Common myeloid progenitor, CD34-positive (primary cell): ENCODE results near the gene KCNK16.

Experiments used
- CTCF ChIA-PET: fragments of 350-600 bp; sonication (Branson Sonifier 250); formaldehyde crosslinking; loops from one replicate; lab custom pipeline; 2021; ENCODE audit warnings: antibody characterized with exemption; lab: Charles Lee
- POLR2A ChIA-PET: fragments of 350-600 bp; sonication (Branson Sonifier 250); formaldehyde crosslinking; loops from one replicate; lab custom pipeline; 2021; ENCODE audit warnings: antibody characterized with exemption; lab: Charles Lee
- DNase-seq, 3 donors: peaks; one replicate each; pipeline versions ENCODE4 v3.0.0 to v3.0.0-alpha.2; 2013
- H3K27ac ChIP-seq, 2 experiments: 1 replicate in 1 of 2; 2 replicates in 1 of 2; pipeline ENCODE4 v1.7.0; 2013; ENCODE audit warnings: inconsistent platforms in 2 of 2, low read length in 2 of 2, mild to moderate bottlenecking in 2 of 2, low read depth in 1 of 2, moderate library complexity in 1 of 2; ENCODE audit not compliant: severe bottlenecking in 2 of 2, insufficient read depth in 1 of 2, poor library complexity in 1 of 2
- H3K27me3 ChIP-seq, 5 experiments: replicated peaks in 2 of 5; 1 replicate in 3 of 5; 2 replicates in 2 of 5; pipeline versions ENCODE4 v1.6.1 to v1.7.0; 2013; ENCODE audit warnings: low read length in 4 of 5, mild to moderate bottlenecking in 2 of 5, moderate library complexity in 2 of 5, inconsistent platforms in 1 of 5; ENCODE audit not compliant: insufficient read depth in 5 of 5, control insufficient read depth in 4 of 5
- H3K36me3 ChIP-seq, 4 experiments: 1 replicate in 2 of 4; 2 replicates in 2 of 4; pipeline versions ENCODE4 v1.6.1 to v1.7.0; 2013; ENCODE audit warnings: low read length in 3 of 4, control low read depth in 1 of 4, mild to moderate bottlenecking in 1 of 4; ENCODE audit not compliant: control insufficient read depth in 4 of 4, insufficient read depth in 4 of 4
- H3K4me1 ChIP-seq, 4 experiments: 1 replicate in 3 of 4; 2 replicates in 1 of 4; pipeline versions ENCODE4 v1.6.1 to v1.7.1; 2013; ENCODE audit warnings: low read length in 3 of 4, mild to moderate bottlenecking in 3 of 4, control low read depth in 1 of 4, inconsistent platforms in 1 of 4, moderate library complexity in 1 of 4; ENCODE audit not compliant: control insufficient read depth in 4 of 4, insufficient read depth in 4 of 4; ENCODE audit errors: control extremely low read depth in 1 of 4
- H3K4me3 ChIP-seq, 7 experiments: 1 replicate in 4 of 7; 2 replicates in 3 of 7; pipeline versions ENCODE4 v1.5.1 to v1.7.0; 2013; ENCODE audit warnings: mild to moderate bottlenecking in 7 of 7, low read length in 6 of 7, moderate library complexity in 6 of 7, inconsistent platforms in 2 of 7, low read depth in 2 of 7, control low read depth in 1 of 7; ENCODE audit not compliant: insufficient read depth in 4 of 7, control insufficient read depth in 1 of 7; ENCODE audit errors: extremely low read depth in 1 of 7
- H3K9me3 ChIP-seq, 5 experiments: 1 replicate in 4 of 5; 2 replicates in 1 of 5; pipeline versions ENCODE4 v1.6.1 to v1.7.1; 2013; ENCODE audit warnings: low read length in 4 of 5, mild to moderate bottlenecking in 2 of 5, inconsistent platforms in 1 of 5, low read depth in 1 of 5, moderate library complexity in 1 of 5; ENCODE audit not compliant: control insufficient read depth in 4 of 5, insufficient read depth in 2 of 5; ENCODE audit errors: control extremely low read depth in 1 of 5
- WGBS: methylation state at CpG from one replicate; pipeline ENCODE4 v1.1.5; 2013; ENCODE audit not compliant: insufficient coverage; 5-methylcytosine and 5-hydroxymethylcytosine counted together

The KCNK16 gene

GRCh38 chr6:39335780-39336545 is 13.5 kb upstream of the KCNK16 start:
- no peaks in the 10 kb centered on the region for H3K27me3 ChIP-seq
- ChIA-PET CTCF (interaction anchor here (0.8 to 1.8 kb wide), 11 partner anchors 7 to 51 kb away, joined by 3 to 6 read pairs (median 4); no protein-coding TSS in a partner anchor), POLR2A (interaction anchor here (0.9 kb wide), 2 partner anchors 14 to 22 kb away, joined by 3 read pairs; partner anchors contain the start of gene KCNK17)
- peak; percentile 48 to 86 (median 84) for DNase-seq
- no peaks in the 10 kb centered on the region for H3K36me3 ChIP-seq
- H3K4me1 ChIP-seq: peaks cover 30 to 81% (median 69%) of the 10 kb centered on the region in 4 experiments
- no peaks in the 10 kb centered on the region for H3K9me3 ChIP-seq
- 0% methylated on average over 5 of the region's 5 CpGs for WGBS
- H3K27ac ChIP-seq: no peak overlapping the region
- peak overlapping the region in 4 of 7 experiments; percentile 6 to 50 (median 38) for H3K4me3 ChIP-seq

GRCh38 chr6:39333644-39334438 is 11.3 kb upstream of the KCNK16 start:
- no peak for DNase-seq
- Histone ChIP-seq H3K27me3 (no peaks in the 10 kb centered on the region), H3K27ac (no peak overlapping the region), H3K4me1 (peaks cover 11 to 76% (median 61%) of the 10 kb centered on the region in 4 experiments), H3K36me3 (no peaks in the 10 kb centered on the region), H3K4me3 (no peak overlapping the region), H3K9me3 (no peaks in the 10 kb centered on the region)
- ChIA-PET POLR2A (no interaction called here), CTCF (interaction anchor here (0.5 to 2.1 kb wide), 5 partner anchors 8 to 174 kb away, joined by 3 to 7 read pairs (median 3); no protein-coding TSS in a partner anchor)
- WGBS: 96% methylated on average over 7 of the region's 7 CpGs

- H3K4me1 ChIP-seq: peaks cover 0 to 51% (median 32%) of the 10 kb centered on the region in 4 experiments
- H3K27me3 ChIP-seq: no peaks in the 10 kb centered on the region
- no peak overlapping the region for H3K4me3 ChIP-seq
- ChIA-PET CTCF (interaction anchor here (3.9 to 7.2 kb wide), 2 partner anchors 9 kb away, joined by 21 to 31 read pairs; partner anchors contain the start of gene KCNK16), POLR2A (interaction anchor here (2.5 kb wide), 1 partner anchor 9 kb away, joined by 5 read pairs; no protein-coding TSS in a partner anchor)
- WGBS: 25% methylated on average over 3 of the region's 3 CpGs
- no peaks in the 10 kb centered on the region for H3K9me3 ChIP-seq
- peak in 2 of 3 donors; percentile 61 to 65 for DNase-seq
- H3K36me3 ChIP-seq: no peaks in the 10 kb centered on the region
- H3K27ac ChIP-seq: no peak overlapping the region
These were observed 8.0 kb upstream of the KCNK16 start for GRCh38 chr6:39330476-39330875.

- POLR2A ChIA-PET: interaction anchor here (2.5 kb wide), 1 partner anchor 9 kb away, joined by 5 read pairs; no protein-coding TSS in a partner anchor
- WGBS: 67% methylated on average over 3 of the region's 3 CpGs
- Histone ChIP-seq H3K9me3 (no peaks in the 10 kb centered on the region), H3K4me3 (no peak overlapping the region), H3K36me3 (no peaks in the 10 kb centered on the region), H3K4me1 (peaks cover 0 to 47% (median 28%) of the 10 kb centered on the region in 4 experiments), H3K27ac (no peak overlapping the region), H3K27me3 (no peaks in the 10 kb centered on the region)
- DNase-seq: peak; percentile 40 to 80 (median 79)
- CTCF ChIA-PET: interaction anchor here (3.9 to 7.2 kb wide), 2 partner anchors 8 to 10 kb away, joined by 21 to 31 read pairs; partner anchors contain the start of gene KCNK16
These were observed 7.6 kb upstream of the KCNK16 start for GRCh38 chr6:39330057-39330456.

GRCh38 chr6:39328066-39328465 is 5.6 kb upstream of the KCNK16 start:
- H3K27me3 ChIP-seq: no peaks in the 10 kb centered on the region
- WGBS: 97% methylated on average over 12 of the region's 12 CpGs
- no peaks in the 10 kb centered on the region for H3K9me3 ChIP-seq
- H3K36me3 ChIP-seq: no peaks in the 10 kb centered on the region
- ChIA-PET CTCF (interaction anchor here (1.1 to 7.2 kb wide), 6 partner anchors 9 to 20 kb away, joined by 3 to 31 read pairs (median 8); no protein-coding TSS in a partner anchor), POLR2A (no interaction called here)
- no peak overlapping the region for H3K27ac ChIP-seq
- no peak for DNase-seq
- H3K4me1 ChIP-seq: peaks cover 0 to 31% (median 16%) of the 10 kb centered on the region in 4 experiments
- no peak overlapping the region for H3K4me3 ChIP-seq

GRCh38 chr6:39327507-39327906 is 5.0 kb upstream of the KCNK16 start:
- ChIA-PET POLR2A (no interaction called here), CTCF (interaction anchor here (1.6 to 7.2 kb wide), 4 partner anchors 9 to 17 kb away, joined by 3 to 31 read pairs (median 11); no protein-coding TSS in a partner anchor)
- no peak overlapping the region for H3K27ac ChIP-seq
- no peak for DNase-seq
- H3K4me3 ChIP-seq: no peak overlapping the region
- 90% methylated on average over 2 of the region's 5 CpGs for WGBS
- H3K27me3 ChIP-seq: no peaks in the 10 kb centered on the region
- H3K4me1 ChIP-seq: peaks cover 0 to 32% (median 17%) of the 10 kb centered on the region in 4 experiments
- H3K9me3 ChIP-seq: no peaks in the 10 kb centered on the region
- H3K36me3 ChIP-seq: no peaks in the 10 kb centered on the region
